HG03135 (cell line): ENCODE results near the gene CITED4.

Experiments
- ATAC-seq: cut with Tn5 transposase; IDR thresholded peaks from one replicate; pipeline ENCODE4 v1.9.1; 2021; ENCODE audit warnings: mild to moderate bottlenecking, moderate library complexity; ENCODE audit not compliant: unreplicated experiment

The CITED4 gene

GRCh38 chr1:40838045-40838979 is 23.9 kb downstream of the CITED4 start:
- ATAC-seq = no peak

DNA sequence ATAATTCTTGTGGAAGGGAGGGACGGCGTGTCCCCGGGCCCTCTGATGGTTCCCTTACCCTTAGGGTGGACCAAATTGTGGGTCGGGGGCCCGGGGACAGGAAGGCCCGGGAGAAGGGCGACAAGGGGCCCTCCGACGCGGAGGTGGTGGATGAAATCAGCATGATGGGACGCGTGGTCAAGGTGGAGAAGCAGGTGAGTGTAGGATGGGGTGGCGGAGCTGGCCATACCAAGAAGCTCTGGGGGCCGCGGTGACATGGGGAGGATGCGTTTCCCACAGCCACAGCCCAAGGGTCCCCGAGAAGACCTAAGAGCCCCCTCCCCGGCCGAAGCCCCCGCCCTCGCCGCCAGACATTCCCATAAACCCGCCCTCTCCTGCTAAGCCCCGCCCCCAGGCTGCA is 24.6 kb downstream of the CITED4 start:
- no peak for ATAC-seq

DNA sequence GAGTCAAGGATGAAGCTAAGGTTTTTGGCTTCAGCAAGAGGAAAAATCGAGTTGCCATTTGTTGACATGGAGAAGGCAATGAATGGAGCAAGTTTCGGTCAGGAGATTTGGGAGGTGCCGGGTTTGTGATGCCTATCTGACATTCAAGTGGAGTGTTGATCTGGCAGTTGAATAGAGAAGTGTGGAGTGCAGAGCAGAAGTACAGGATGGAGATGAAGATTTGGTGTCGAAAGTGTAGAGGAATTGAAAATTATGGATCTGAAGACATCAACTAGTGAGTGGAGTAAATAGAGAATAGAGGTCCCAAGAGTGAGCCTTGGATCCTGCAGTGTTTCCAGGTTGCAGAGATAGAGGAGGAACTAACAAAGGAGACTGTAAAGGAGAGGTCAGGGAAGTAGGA is 25.9 kb downstream of the CITED4 start:
- ATAC-seq = no peak

DNA sequence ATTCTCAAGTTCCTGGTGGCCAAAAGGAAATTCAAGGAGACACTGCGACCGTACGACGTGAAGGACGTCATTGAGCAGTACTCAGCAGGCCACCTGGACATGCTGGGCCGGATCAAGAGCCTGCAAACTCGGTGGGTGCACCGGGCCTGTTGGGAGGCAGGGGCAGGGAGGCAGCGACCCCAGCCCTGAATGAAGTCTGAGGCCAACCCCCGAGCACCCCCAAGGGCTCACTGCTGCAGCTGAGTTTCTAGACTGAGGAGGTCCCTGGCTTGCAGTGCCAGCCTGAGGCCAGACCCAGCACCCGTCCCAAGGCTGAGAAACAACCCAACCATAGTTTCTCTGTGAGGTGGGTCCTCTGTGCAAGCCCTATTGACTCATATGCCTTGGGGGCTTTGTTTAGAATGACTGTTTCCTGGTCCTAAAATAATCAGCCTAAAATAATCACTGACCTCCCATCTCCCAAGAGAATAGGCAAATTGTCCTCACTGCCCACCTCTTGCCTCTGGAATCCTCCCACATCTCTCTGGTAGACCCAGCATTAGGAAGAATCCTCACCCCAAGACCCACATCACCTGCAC is 27.1 kb downstream of the CITED4 start:
- no peak for ATAC-seq

DNA sequence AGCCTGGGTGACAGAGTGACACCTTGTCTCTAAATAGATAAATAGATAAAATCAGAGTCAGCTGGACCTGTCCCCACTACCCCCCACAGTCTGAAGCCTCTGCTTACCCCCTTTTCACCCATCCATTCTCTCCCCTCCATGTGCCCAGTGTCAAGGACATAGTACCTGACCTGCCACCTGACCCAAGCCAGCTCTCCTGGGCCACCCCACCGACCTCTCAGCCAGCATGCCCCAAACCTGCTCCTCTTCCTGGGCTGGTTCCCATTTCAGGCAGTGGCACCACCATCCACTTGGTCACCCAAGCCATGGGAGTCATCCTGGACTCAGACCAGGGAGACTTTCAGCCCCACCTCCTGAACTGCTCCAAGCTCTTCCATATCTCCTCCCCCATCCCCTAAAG is 28.2 kb downstream of the CITED4 start:
- ATAC-seq = no peak

- ATAC-seq = no peak
Measured at GRCh38 chr1:40831001-40831732, 31.0 kb downstream of the CITED4 start.

DNA sequence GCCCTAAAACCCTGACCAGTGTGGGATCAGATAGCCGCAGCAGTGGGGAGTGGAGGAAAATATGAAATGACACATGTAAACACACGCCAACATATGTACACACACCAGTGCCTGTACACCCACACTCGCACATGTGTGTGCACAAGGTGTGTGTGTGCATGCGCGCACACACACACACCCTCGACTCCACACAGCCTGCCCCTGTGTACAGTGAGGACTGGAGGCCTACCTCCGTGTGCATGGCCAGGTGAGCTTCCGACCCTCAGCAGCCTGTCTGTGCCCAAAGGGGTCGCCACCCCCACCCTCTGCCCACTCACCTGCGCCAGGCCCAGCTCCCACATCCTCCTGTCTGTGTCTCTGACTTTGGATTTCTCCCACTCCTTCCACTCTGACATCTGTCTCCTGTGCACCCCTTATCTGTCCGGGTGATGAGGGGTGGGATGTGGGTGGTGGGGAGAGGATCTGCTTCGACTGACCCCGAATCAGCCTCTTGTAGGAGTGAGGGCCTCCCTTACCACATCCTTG is 31.7 kb downstream of the CITED4 start:
- ATAC-seq = no peak

DNA sequence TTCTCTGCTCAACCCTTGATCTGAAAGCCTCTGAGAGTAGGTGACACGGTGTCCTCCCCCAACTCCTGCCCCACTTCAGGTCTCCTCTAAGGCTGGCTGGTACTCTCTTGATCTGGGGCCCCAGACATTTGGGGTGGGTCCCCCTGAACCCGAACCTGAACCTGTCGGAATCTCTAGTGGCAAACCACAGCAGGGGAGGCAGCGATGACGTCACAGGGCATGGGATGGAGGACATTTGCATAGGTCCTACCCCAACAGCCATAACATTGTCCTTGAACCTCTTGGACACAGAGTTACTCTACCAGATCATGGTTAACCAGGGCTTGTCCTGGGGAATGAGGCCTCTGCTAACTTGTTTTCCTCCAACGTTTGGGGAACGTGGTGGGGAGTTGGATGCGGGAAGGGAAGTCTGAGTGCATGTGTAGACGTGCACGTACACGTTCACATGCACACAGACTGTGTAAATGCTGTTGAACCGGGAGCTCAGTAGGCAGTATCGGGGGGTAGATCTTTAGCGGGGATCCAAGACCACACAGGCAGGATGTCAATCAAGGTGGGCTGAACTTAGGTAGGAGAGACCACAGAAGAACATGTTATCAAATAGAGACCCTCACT is 32.4 kb downstream of the CITED4 start:
- ATAC-seq = no peak

DNA sequence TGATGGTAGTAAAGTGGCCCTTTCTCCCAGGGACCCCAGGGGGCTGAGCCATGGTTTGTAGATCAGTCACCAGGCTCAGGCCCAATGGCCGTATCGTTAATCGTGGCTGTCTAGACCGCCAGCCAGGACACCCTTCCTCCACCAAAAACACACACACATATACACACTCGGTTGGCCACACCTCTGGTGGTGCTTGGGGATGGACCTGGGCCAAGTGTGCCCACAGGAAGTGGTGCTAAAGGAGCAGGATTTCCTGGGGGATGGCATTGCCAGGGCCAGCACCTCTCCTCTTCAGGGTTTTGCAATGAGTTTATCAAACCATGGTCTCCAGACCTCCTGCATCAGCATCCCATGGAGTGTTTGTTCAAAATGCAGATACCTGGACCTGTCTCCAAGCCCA is 36.2 kb downstream of the CITED4 start:
- no peak for ATAC-seq

- ATAC-seq = no peak
Measured at GRCh38 chr1:40825435-40825788, 36.8 kb downstream of the CITED4 start.

DNA sequence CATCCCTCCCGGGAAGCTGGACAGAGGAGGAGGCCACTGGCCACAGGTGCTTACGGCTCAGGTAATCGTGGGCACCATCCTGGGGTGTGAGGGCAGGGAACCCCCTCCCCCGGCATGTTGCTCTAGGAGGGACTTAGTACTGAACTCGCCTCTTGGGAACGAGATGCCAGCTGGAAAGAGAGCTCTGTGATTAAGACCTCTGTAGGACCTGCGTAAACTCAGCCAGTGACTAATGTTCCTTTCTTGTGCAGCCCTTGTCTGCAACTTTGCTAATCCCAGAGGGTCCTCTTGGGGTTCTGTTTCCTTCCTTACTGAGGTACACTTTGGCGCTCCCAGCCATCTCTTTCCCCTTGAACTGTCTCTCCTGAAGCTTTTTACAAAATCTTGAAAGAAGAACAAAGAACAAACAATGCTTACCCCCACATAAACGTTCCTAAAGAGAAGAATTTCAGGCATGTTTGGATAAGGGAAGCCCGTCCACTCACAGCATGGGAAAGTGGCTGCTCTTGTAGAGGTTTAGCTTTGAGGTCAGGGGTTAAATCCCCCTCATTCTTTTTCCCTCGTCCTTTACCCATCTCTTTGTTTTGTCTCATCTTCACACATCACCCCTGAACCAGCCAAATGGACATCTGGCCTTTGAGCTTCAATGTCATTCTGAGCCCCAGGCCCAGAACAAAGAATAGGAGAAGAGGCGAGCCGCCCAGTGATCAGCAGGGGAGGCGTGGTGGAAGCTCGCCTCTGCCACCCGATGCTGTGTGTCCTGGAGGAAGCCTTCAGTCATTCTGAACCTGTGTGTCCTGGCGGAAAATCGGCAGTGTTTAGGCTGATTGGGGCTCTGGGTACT is 37.4 kb downstream of the CITED4 start:
- no peak for ATAC-seq

GRCh38 chr1:40823983-40824382 is 38.2 kb downstream of the CITED4 start:
- ATAC-seq = no peak

GRCh38 chr1:40823345-40823744 is 38.8 kb downstream of the CITED4 start:
- ATAC-seq = no peak

DNA sequence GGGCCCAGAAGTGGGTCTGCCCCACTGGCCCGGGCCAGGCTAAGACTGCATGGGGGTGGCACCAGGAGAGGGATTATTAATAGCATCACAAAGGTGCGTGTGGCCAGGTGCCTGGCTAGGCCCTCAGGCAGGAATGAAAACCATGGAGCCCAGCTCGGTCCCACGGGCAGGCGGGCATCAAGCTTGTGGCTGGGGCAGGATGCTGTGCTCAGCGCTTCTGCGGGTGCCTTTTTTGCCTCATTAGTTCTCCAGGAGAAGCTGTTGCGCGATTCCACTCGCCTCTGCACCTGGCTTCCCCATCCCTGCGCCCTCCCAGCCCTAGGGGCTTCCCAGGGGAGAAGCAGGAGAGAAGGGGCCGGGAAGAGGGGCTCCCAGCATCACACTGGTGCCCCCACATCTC is 39.3 kb downstream of the CITED4 start:
- no peak for ATAC-seq

DNA sequence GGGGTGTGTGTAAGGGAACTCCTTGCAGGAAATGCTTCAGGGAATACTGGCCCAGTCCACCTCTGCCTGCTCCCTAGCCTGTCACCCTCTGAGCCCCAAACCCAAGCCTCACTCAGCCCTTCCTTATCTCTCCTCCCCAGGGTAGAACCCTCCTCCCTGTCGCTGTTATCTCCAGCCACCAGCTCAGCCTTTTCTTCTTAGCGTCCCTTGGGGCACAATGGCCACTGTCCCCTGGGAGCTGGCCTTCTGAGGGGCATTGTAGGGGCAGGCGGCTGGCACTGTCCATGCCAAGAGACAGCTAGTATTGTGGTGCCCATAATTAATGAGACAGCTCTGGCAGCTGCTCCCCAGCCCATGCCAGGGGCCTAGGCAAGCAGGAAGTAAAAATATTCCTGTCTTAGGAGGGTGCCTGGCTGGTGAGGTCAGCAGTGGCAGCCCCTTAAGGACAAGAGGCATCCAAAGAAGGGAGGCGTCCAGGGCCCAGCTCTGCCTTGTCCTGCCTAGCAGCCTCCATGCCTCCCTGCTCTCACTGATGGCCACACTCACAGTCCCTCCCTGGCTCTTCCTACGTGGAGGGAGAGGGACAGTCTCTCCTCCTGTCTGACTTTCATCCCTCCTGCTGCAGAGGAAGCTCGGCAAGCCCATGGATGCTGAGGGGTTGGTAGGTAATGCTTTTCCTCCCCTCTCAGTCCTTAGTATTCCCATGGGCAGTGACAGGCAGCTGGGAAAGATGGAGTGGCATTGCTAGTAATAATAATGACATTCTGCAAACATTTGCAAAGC is 41.1 kb downstream of the CITED4 start:
- ATAC-seq = no peak

GRCh38 chr1:40820251-40820797 is 41.8 kb downstream of the CITED4 start:
- ATAC-seq = no peak

DNA sequence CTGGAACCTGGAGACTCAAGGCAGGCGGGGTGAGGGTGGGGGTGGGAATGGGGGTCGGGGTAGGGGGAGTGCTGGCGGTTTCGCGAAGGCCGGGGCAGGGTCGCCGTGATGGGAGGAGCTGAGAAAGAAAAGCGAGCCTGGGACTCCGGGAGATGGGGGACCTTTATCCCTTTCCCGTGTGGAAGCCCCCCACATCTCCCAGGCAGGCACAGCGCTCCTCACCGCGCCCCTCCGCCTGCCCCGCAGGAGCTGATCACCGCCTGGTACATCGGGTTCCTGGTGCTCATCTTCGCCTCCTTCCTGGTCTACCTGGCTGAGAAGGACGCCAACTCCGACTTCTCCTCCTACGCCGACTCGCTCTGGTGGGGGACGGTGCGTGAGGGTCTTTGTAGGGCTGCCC is 43.1 kb downstream of the CITED4 start:
- no peak for ATAC-seq

DNA sequence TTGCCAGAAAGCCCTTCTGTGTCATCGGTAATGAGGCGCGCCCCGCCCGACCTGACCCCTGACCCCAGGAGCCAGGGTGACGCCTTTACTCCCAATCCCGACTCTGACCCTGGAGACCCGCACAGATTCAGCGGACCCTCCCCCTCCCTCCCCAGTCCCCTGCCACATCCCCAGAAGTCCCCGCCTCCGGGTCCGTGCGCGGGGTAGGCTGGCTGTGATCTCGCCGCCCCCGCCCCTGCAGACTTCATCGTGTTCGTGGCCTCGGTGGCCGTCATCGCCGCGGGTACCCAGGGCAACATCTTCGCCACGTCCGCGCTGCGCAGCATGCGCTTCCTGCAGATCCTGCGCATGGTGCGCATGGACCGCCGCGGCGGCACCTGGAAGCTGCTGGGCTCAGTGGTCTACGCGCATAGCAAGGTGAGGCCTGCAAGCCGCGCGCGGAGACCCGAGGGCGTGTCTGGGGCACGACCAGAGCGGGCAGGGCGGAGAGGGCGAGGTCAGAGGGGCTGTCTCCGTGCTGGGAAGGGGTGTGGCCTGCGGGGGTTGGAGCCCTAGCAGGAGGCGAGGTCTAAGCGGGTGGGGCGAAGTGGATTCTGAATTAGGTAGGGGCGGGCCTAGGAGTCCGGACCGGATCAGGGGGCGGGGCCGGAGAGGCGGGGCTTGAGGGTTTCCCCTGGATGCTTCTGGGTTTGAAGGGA is 43.8 kb downstream of the CITED4 start:
- peak; percentile 66 for ATAC-seq
